HL-60 (cell line): ENCODE results near the gene MSL1.

Experiments
- DNase-seq, 2 experiments: peaks; one replicate each; pipeline ENCODE4 v3.0.0-alpha.2; 2010 to 2020; ENCODE audit warnings: low read depth in 1 of 2, low spot score in 1 of 2
- H3K27ac ChIP-seq: fragments of 250-450 bp; sonication (Bioruptor Pico); replicated peaks from 2 replicates; pipeline ENCODE4 v1.5.1; 2020; ENCODE audit warnings: mild to moderate bottlenecking, moderate library complexity
- H3K27me3 ChIP-seq: fragments of 250-450 bp; sonication (Bioruptor Pico); 2 replicates; pipeline ENCODE4 v1.5.1; 2021; ENCODE audit warnings: mild to moderate bottlenecking, moderate library complexity; ENCODE audit not compliant: insufficient read depth, poor library complexity, severe bottlenecking
- H3K4me3 ChIP-seq: replicated peaks from 2 replicates; pipeline ENCODE4 v1.5.1; 2011; ENCODE audit warnings: mild to moderate bottlenecking, control low read depth, low read length; ENCODE audit not compliant: insufficient read depth
- GABPA ChIP-seq: IDR thresholded peaks from 2 replicates; pipeline ENCODE4 v1.6.1; 2012; ENCODE audit warnings: low read depth
- POLR2AphosphoS5 ChIP-seq: IDR thresholded peaks from 2 replicates; pipeline ENCODE4 v1.6.1; 2012; ENCODE audit warnings: low read depth
- REST ChIP-seq: IDR thresholded peaks from 2 replicates; pipeline ENCODE4 v1.6.1; 2012; ENCODE audit warnings: low read depth; ENCODE audit not compliant: insufficient replicate concordance
- SPI1 ChIP-seq: IDR thresholded peaks from 2 replicates; pipeline ENCODE4 v1.6.1; 2012; ENCODE audit warnings: low read depth, mild to moderate bottlenecking, borderline replicate concordance
- TF ChIP-seq, protein P1 (sequence below): IDR thresholded peaks from one replicate; pipeline ENCODE4 v1.5.1; 2011; ENCODE audit warnings: low read length, control low read depth, inconsistent platforms; ENCODE audit not compliant: insufficient read depth

Gene MSL1

GRCh38 chr17:40089077-40089895 lies 32.5 kb upstream of the MSL1 start:
- TF ChIP-seq GABPA (no peak), SPI1 (no peak), REST (no peak), POLR2AphosphoS5 (no peak)
- TF ChIP-seq, protein P1, sequence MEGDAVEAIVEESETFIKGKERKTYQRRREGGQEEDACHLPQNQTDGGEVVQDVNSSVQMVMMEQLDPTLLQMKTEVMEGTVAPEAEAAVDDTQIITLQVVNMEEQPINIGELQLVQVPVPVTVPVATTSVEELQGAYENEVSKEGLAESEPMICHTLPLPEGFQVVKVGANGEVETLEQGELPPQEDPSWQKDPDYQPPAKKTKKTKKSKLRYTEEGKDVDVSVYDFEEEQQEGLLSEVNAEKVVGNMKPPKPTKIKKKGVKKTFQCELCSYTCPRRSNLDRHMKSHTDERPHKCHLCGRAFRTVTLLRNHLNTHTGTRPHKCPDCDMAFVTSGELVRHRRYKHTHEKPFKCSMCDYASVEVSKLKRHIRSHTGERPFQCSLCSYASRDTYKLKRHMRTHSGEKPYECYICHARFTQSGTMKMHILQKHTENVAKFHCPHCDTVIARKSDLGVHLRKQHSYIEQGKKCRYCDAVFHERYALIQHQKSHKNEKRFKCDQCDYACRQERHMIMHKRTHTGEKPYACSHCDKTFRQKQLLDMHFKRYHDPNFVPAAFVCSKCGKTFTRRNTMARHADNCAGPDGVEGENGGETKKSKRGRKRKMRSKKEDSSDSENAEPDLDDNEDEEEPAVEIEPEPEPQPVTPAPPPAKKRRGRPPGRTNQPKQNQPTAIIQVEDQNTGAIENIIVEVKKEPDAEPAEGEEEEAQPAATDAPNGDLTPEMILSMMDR, result no peak
- Histone ChIP-seq H3K4me3 (no peak overlapping the region), H3K27me3 (no peaks in the 10 kb centered on the region), H3K27ac (no peak overlapping the region)
- DNase-seq, result no peak

- no peak overlapping the region for H3K4me3 ChIP-seq
- H3K27ac ChIP-seq, result no peak overlapping the region
- H3K27me3 ChIP-seq, result no peaks in the 10 kb centered on the region
- no peak for DNase-seq
- TF ChIP-seq REST (no peak), SPI1 (no peak), POLR2AphosphoS5 (no peak), GABPA (no peak)
- TF ChIP-seq, protein P1, result no peak
Observed at GRCh38 chr17:40090237-40091119, 31.3 kb upstream of the MSL1 start.

- TF ChIP-seq GABPA (no peak), POLR2AphosphoS5 (no peak), REST (no peak), SPI1 (no peak)
- TF ChIP-seq, protein P1, result no peak
- Histone ChIP-seq H3K27ac (no peak overlapping the region), H3K27me3 (no peaks in the 10 kb centered on the region), H3K4me3 (no peak overlapping the region)
- DNase-seq, result no peak
Observed at GRCh38 chr17:40091691-40092397, 29.9 kb upstream of the MSL1 start.
